ENCODE measurements around the gene GABBR2. TPM values are rescaled to one million over a fixed set of nuclear protein-coding genes. Genes with fewer than 3 reads are reported as not detected.
"Not testable (repeated sequence)": the region's sequence is repeated elsewhere in the genome, so short reads cannot be mapped to it uniquely, and the experiment has no call there.

The GABBR2 gene
- total RNA-seq, 3 donors from 2014 or later: not detected

DNA sequence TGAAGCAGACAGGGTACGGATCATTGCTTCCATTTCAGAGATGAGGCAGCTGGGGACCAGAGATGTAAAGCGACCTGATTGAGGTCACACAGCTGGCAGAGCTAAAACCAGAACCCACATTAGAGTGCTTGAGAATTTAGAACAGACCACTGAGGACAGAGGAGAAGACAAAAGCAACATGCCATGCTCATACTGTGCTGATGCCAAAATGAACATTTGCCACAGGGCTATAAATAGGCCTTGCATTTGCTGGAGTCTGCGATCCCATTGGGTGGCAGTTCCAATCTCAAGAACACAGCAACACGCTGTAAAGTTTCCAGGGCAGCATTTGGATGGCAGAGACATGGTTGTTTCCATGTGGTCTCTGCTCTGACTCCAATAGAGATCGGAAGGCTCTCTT lies 230.9 kb downstream of the GABBR2 start:
- TF ChIP-seq, protein P1, sequence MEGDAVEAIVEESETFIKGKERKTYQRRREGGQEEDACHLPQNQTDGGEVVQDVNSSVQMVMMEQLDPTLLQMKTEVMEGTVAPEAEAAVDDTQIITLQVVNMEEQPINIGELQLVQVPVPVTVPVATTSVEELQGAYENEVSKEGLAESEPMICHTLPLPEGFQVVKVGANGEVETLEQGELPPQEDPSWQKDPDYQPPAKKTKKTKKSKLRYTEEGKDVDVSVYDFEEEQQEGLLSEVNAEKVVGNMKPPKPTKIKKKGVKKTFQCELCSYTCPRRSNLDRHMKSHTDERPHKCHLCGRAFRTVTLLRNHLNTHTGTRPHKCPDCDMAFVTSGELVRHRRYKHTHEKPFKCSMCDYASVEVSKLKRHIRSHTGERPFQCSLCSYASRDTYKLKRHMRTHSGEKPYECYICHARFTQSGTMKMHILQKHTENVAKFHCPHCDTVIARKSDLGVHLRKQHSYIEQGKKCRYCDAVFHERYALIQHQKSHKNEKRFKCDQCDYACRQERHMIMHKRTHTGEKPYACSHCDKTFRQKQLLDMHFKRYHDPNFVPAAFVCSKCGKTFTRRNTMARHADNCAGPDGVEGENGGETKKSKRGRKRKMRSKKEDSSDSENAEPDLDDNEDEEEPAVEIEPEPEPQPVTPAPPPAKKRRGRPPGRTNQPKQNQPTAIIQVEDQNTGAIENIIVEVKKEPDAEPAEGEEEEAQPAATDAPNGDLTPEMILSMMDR (IDR thresholded peaks at IDR 0.05): no peak
- TF ChIP-seq POLR2A (IDR thresholded peaks at IDR 0.05) (no peak), POLR2AphosphoS5 (IDR thresholded peaks at IDR 0.05) (no peak)
- intact Hi-C loops (cut with DNase I; ENCODE audit: low total_unique reads): no loop called here
- Histone ChIP-seq H3K9me3 (no peaks in the 10 kb centered on the region), H3K27ac (no peak overlapping the region), H3K27me3 (no peaks in the 10 kb centered on the region), H3K4me3 (no peak overlapping the region), H3K36me3 (no peaks in the 10 kb centered on the region), H3K4me1 (no peaks in the 10 kb centered on the region)
- DNase-seq (ENCODE audit: low spot score in 2 of 2): no peak

DNA sequence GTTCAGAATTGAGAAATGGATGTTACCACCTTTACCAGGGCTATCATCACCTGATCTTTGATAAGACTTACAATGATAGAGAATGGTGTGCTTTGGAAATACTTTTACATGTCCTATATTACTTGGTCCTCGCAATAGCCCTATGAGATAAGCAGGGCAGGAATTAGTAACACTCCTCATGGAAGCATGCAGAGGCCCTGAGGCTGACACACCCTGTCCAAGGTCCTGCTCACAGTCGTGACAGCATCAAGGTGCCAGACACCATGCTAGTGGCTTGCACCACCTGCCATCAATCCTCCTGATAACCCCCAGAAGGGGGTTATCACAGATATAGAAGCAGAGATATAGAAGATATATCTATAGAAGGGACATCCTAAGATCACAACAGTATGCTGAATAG lies 236.5 kb downstream of the GABBR2 start:
- H3K4me3 ChIP-seq: no peak overlapping the region
- H3K4me1 ChIP-seq: no peaks in the 10 kb centered on the region
- H3K27me3 ChIP-seq: no peaks in the 10 kb centered on the region
- no peaks in the 10 kb centered on the region for H3K36me3 ChIP-seq
- DNase-seq (ENCODE audit: low spot score in 2 of 2): no peak
- H3K27ac ChIP-seq: no peak overlapping the region
- H3K9me3 ChIP-seq: peaks cover 0 to 4% of the 10 kb centered on the region in 2 donors
- no peak for TF ChIP-seq POLR2AphosphoS5 (IDR thresholded peaks at IDR 0.05)
- intact Hi-C loops (cut with DNase I; ENCODE audit: low total_unique reads): no loop called here

DNA sequence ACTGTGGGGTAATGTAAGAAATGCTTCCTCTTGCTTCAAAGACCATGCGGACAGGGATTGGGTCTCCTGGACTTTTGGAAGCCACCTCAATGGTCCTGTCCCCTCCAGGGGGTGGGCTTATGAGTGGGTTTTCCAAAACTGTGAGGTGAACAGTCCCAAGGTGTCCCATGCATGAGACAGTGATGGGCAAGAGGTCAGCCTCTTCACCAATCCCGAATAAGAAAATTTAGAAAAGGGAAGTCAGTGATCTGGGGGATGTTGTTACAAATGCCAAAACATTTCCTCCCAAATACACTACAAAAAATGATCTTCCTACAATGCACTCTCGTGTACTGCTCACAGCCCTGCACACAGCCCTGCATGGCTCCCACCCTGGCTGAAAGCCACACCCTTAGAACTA lies 237.6 kb downstream of the GABBR2 start:
- DNase-seq (ENCODE audit: low spot score in 2 of 2): no peak
- Histone ChIP-seq H3K4me1 (no peaks in the 10 kb centered on the region), H3K27me3 (no peaks in the 10 kb centered on the region), H3K9me3 (peaks cover 0 to 4% of the 10 kb centered on the region in 2 donors), H3K4me3 (no peak overlapping the region), H3K36me3 (no peaks in the 10 kb centered on the region), H3K27ac (no peak overlapping the region)
- intact Hi-C loops (cut with DNase I; ENCODE audit: low total_unique reads): no loop called here
- TF ChIP-seq POLR2AphosphoS5 (IDR thresholded peaks at IDR 0.05) (no peak), POLR2A (IDR thresholded peaks at IDR 0.05) (no peak)
- TF ChIP-seq, protein P1 (IDR thresholded peaks at IDR 0.05): no peak

DNA sequence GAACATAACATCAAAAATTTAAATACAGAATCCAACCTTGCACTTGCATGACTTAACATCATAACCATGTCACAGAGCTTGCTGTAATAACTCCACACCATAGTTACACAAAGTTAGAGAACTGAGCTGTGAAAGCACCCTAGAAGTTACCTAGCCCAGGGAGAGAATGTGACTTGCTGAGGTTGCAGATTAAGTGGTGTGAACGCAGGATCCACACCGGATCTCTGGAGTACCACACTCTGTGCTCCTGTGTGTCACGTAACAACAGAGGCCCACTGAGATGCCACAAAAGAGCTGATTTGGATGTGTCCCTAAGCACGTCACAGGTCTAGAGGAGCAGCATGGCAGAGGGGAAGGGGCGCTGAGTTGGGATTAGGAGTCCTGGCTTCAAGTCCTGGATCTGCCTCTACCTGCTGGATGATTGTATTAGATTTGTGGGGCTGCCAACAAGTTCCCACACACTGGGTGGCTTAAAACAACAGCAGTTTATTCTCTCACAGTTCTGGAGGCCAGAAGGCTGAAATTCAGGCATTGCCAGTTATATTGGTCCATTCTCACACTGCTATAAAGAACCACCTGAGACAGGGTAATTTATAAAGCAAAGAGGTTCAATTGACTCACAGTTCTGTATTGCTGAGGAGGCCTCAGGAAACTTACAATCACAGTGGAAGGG lies 240.0 kb downstream of the GABBR2 start:
- intact Hi-C loops (cut with DNase I; ENCODE audit: low total_unique reads): no loop called here
- Histone ChIP-seq H3K36me3 (no peaks in the 10 kb centered on the region), H3K27ac (no peak overlapping the region), H3K9me3 (peaks cover 0 to 4% of the 10 kb centered on the region in 2 donors), H3K4me3 (no peak overlapping the region), H3K4me1 (no peaks in the 10 kb centered on the region), H3K27me3 (no peaks in the 10 kb centered on the region)
- no peak for DNase-seq (ENCODE audit: low spot score in 2 of 2)
- TF ChIP-seq POLR2A (IDR thresholded peaks at IDR 0.05) (no peak), POLR2AphosphoS5 (IDR thresholded peaks at IDR 0.05) (no peak)
- TF ChIP-seq, protein P1 (IDR thresholded peaks at IDR 0.05): no peak

DNA sequence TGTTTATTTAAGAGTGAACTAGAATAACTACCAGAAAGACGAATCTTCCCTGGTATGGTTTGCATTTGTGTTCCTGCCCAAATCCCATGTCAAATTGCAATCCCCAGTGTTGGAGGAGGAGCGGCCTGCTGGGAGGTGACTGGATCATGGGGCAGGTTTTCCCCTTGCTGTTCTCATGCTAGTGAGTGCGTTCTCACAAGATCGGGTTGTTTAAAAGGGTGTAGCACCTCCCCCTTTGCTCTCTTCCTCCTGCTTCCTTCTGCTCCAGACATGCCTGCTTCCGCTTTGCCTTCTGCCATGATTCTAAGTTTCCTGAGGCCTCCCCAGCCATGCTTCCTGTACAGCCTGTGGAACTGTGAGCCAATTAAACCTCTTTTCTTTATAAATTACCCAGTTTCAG lies 242.9 kb downstream of the GABBR2 start:
- TF ChIP-seq POLR2A (IDR thresholded peaks at IDR 0.05): no peak
- no peak for TF ChIP-seq POLR2AphosphoS5 (IDR thresholded peaks at IDR 0.05)
- TF ChIP-seq, protein P1 (IDR thresholded peaks at IDR 0.05): no peak

DNA sequence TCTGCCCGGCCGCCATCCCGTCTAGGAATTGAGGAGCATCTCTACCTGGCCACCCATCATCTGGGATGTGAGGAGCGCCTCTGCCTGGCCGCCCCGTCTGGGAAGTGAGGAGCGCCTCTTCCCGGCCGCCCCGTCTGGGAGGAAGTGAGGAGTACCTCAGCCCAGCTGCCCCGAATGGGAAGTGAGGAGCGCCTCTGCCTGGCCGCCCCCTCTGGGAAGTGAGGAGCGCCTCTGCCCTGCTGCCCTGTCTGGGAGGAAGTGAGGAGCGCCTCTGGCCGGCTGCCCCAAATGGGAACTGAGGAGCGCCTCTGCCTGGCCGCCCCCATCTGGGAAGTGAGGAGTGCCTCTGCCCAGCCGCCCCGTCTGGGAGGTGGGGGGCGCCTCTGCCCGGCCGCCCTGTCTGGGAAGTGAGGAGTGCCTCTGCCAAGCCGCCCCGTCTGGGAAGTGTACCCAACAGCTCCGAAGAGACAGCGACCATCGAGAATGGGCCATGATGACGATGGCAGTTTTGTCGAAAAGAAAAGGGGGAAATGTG lies 244.5 kb downstream of the GABBR2 start:
- peaks cover 18 to 30% of the 10 kb centered on the region in 2 donors for H3K9me3 ChIP-seq
- H3K4me1 ChIP-seq; intact Hi-C loops (cut with DNase I; ENCODE audit: low total_unique reads): not testable (repeated sequence)

More for the DNA sequence above, 242.9 kb downstream of the GABBR2 start:
- intact Hi-C loops (cut with DNase I; ENCODE audit: low total_unique reads): no loop called here
- no peaks in the 10 kb centered on the region for H3K27me3 ChIP-seq
- H3K4me1 ChIP-seq: no peaks in the 10 kb centered on the region
- no peak overlapping the region for H3K27ac ChIP-seq
- H3K9me3 ChIP-seq: peaks cover 11 to 22% of the 10 kb centered on the region in 2 donors
- no peak for DNase-seq (ENCODE audit: low spot score in 2 of 2)
- no peak overlapping the region for H3K4me3 ChIP-seq
- H3K36me3 ChIP-seq: no peaks in the 10 kb centered on the region

More for the DNA sequence above, 244.5 kb downstream of the GABBR2 start:
- not testable (repeated sequence) for DNase-seq (ENCODE audit: low spot score in 2 of 2); H3K4me3 ChIP-seq; H3K27me3 ChIP-seq; H3K36me3 ChIP-seq; H3K27ac ChIP-seq

Data from breast epithelium (tissue), 4 donors.